IMR-90 (cell line): ENCODE data around the gene FMN1. TPM values are rescaled to one million over a fixed set of nuclear protein-coding genes. Genes with fewer than 3 reads are reported as not detected.

Experiments
- ATAC-seq: fragments of 200-7000 bp; cut with Tn5 transposase; 2 replicates; pipeline ENCODE4 v1.9.1; 2020; ENCODE audit warnings: low read depth, mild to moderate bottlenecking, moderate library complexity
- BruUV-seq: library from RNA; stranded (reverse); fragments of 400-500 nt; replicated peaks from 2 replicates; lab custom pipeline; 2021; lab: Mats Ljungman, UMichigan
- CTCF ChIA-PET: fragments of 300-600 bp; formaldehyde crosslinking; extraction: SDS; loops from one replicate; lab custom pipeline; 2021; ENCODE audit warnings: antibody characterized with exemption; lab: Yijun Ruan, JAX
- POLR2A ChIA-PET: fragments of 300-600 bp; sonication (Branson Sonifier 250); formaldehyde crosslinking; loops from one replicate; lab custom pipeline; 2022; ENCODE audit warnings: antibody characterized with exemption; ENCODE audit not compliant: unreplicated experiment; lab: Charles Lee
- DNase-seq: peaks from one replicate; pipeline ENCODE4 v3.0.0; 2013
- H2AFZ ChIP-seq: replicated peaks from 2 replicates; pipeline ENCODE3; 2013; ENCODE audit warnings: low read length, mild to moderate bottlenecking; ENCODE audit not compliant: poor library complexity
- H2AK5ac ChIP-seq: 2 replicates; pipeline ENCODE4 v1.6.1; 2013; ENCODE audit warnings: low read depth, low read length, inconsistent platforms
- H2AK9ac ChIP-seq: replicated peaks from 2 replicates; pipeline ENCODE3; 2013; ENCODE audit warnings: mild to moderate bottlenecking, low read depth, low read length, moderate library complexity; ENCODE audit not compliant: poor library complexity
- H2BK120ac ChIP-seq: 2 replicates; pipeline ENCODE4 v1.6.1; 2013; ENCODE audit warnings: low read depth, low read length, inconsistent platforms
- H2BK15ac ChIP-seq: 3 replicates; pipeline ENCODE4 v1.6.1; 2013; ENCODE audit warnings: low read depth, low read length, inconsistent platforms
- H2BK20ac ChIP-seq: 2 replicates; pipeline ENCODE4 v1.6.1; 2013; ENCODE audit warnings: low read depth, mild to moderate bottlenecking, inconsistent platforms, low read length, moderate library complexity
- H2BK5ac ChIP-seq: 2 replicates; pipeline ENCODE4 v1.6.1; 2013; ENCODE audit warnings: mild to moderate bottlenecking, low read depth, low read length, inconsistent platforms; ENCODE audit not compliant: poor library complexity, severe bottlenecking
- H3K14ac ChIP-seq: replicated peaks from 2 replicates; pipeline ENCODE4 v1.6.1; 2013; ENCODE audit warnings: low read depth, low read length, inconsistent platforms
- H3K18ac ChIP-seq: 2 replicates; pipeline ENCODE4 v1.6.1; 2013; ENCODE audit warnings: low read depth, low read length, control low read depth
- H3K23ac ChIP-seq: 2 replicates; pipeline ENCODE4 v1.6.1; 2013; ENCODE audit warnings: low read depth, low read length, inconsistent platforms
- H3K27ac ChIP-seq: 2 replicates; pipeline ENCODE4 v1.5.1; 2013; ENCODE audit warnings: mild to moderate bottlenecking, control low read depth, low read length; ENCODE audit not compliant: insufficient read depth
- H3K27me3 ChIP-seq: 2 replicates; pipeline ENCODE4 v1.6.1; 2013; ENCODE audit warnings: low read length; ENCODE audit not compliant: control insufficient read depth, insufficient read depth
- H3K36me3 ChIP-seq: 2 replicates; pipeline ENCODE4 v1.6.1; 2013; ENCODE audit warnings: low read length, mixed read lengths; ENCODE audit not compliant: control insufficient read depth, insufficient read depth
- H3K4ac ChIP-seq: 2 replicates; pipeline ENCODE4 v1.6.1; 2013; ENCODE audit warnings: low read depth, low read length, inconsistent platforms
- H3K4me1 ChIP-seq: 2 replicates; pipeline ENCODE4 v1.6.1; 2013; ENCODE audit warnings: low read length, mixed read lengths; ENCODE audit not compliant: control insufficient read depth, insufficient read depth
- H3K4me2 ChIP-seq: 2 replicates; pipeline ENCODE4 v1.6.1; 2013; ENCODE audit warnings: low read depth, mild to moderate bottlenecking, control low read depth, low read length, moderate library complexity
- H3K4me3 ChIP-seq: 2 replicates; pipeline ENCODE4 v1.5.1; 2013; ENCODE audit warnings: low read depth, mild to moderate bottlenecking, control low read depth, low read length, moderate library complexity; ENCODE audit not compliant: insufficient read depth
- H3K56ac ChIP-seq: 2 replicates; pipeline ENCODE4 v1.6.1; 2013; ENCODE audit warnings: low read length, inconsistent platforms; ENCODE audit not compliant: insufficient read depth; ENCODE audit errors: extremely low read depth
- H3K79me1 ChIP-seq, 2 experiments: 2 replicates each; pipeline ENCODE4 v1.6.1; 2013; ENCODE audit warnings: low read length in 2 of 2, inconsistent platforms in 1 of 2, low read depth in 1 of 2
- H3K9ac ChIP-seq: 2 replicates; pipeline ENCODE4 v1.6.1; 2013; ENCODE audit warnings: low read depth, low read length, control low read depth
- H3K9me1 ChIP-seq: 2 replicates; pipeline ENCODE4 v1.6.1; 2013; ENCODE audit warnings: low read length, inconsistent platforms; ENCODE audit not compliant: insufficient read depth
- H3K9me3 ChIP-seq: 2 replicates; pipeline ENCODE4 v1.6.1; 2013; ENCODE audit warnings: low read length; ENCODE audit not compliant: control insufficient read depth, insufficient read depth
- H4K20me1 ChIP-seq: 2 replicates; pipeline ENCODE4 v1.6.1; 2013; ENCODE audit warnings: low read length, inconsistent platforms; ENCODE audit not compliant: insufficient read depth
- H4K5ac ChIP-seq: 2 replicates; pipeline ENCODE4 v1.6.1; 2013; ENCODE audit warnings: mild to moderate bottlenecking, low read depth, low read length, control low read depth
- H4K8ac ChIP-seq, 2 experiments: 2 replicates each; pipeline ENCODE4 v1.6.1; 2013; ENCODE audit warnings: low read depth in 2 of 2, low read length in 2 of 2, control low read depth in 1 of 2, inconsistent platforms in 1 of 2
- H4K91ac ChIP-seq: 2 replicates; pipeline ENCODE4 v1.6.1; 2013; ENCODE audit warnings: low read depth, low read length, inconsistent platforms; ENCODE audit not compliant: insufficient read depth
- CEBPB ChIP-seq: IDR thresholded peaks from 2 replicates; pipeline ENCODE4 v1.6.1; 2012; ENCODE audit warnings: low read depth, low read length, improper control_type of control experiment
- NFE2L2 ChIP-seq: fragments of 150-350 bp; IDR thresholded peaks from 2 replicates; pipeline ENCODE4 v1.6.1; 2016; ENCODE audit warnings: low read depth, mild to moderate bottlenecking, low read length
- RAD21 ChIP-seq: IDR thresholded peaks from 2 replicates; pipeline ENCODE4 v1.6.1; 2012; ENCODE audit warnings: low read length, improper control_type of control experiment
- dilution Hi-C: fragments of 300-500 bp; cut with HindIII; formaldehyde crosslinking; loops from one replicate; pipeline ENCODE4 v1.14.3; 2018; ENCODE audit warnings: low sequenced_read_pairs; ENCODE audit not compliant: unreplicated experiment
- in situ Hi-C: fragments of 300-500 bp; cut with MboI; formaldehyde crosslinking; loops from 3 replicates; pipeline ENCODE4 v1.14.3; 2019; ENCODE audit warnings: low sequenced_read_pairs, inconsistent platforms, mixed read lengths
- intact Hi-C: fragments of 100-400 bp; cut with micrococcal nuclease; formaldehyde crosslinking; loops from 2 replicates; pipeline ENCODE4 v1.10.0; 2022
- polyA plus RNA-seq, 3 experiments: library from polyadenylated mRNA; depleted of rRNA; stranded (reverse); fragments of >200 nt; gene quantifications; 2 replicates each; pipeline ENCODE4 v1.2.3, GENCODE V29; 2012; ENCODE audit warnings: low replicate concordance in 1 of 3
- total RNA-seq: library from RNA; depleted of rRNA; stranded (reverse); fragments of >200 nt; gene quantifications from 2 replicates; pipeline ENCODE4 v1.2.3, GENCODE V29; 2012

The FMN1 gene
- total and polyA plus RNA-seq, 2 of the 4 experiments (the other 2 are of a cell fraction), result 7.3 to 17.6 TPM

DNA sequence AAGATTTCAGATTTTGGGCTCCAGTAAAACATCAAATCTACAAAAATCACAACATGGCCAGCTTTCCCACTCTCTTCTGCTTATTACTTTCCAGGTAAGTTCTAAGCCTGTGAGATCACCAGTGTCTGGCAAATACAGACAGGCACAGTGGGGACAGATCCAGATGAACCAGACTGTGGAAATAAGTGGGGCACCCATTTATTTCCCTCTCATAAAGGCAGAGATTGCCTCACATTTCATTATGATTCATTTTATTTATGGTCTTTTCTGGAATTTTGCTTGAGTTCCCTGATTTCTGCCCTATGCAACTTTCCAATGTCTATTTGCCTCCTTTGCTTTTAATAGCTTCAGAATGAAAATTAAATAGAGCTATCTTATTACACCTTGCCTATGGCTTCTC is 409.9 kb downstream of the FMN1 start:
- BruUV-seq, result no TSS peak
- Histone ChIP-seq H3K23ac (peak overlapping the region; percentile 16; the same call in 1 of the 2 replicates), H3K18ac (peak overlapping the region; percentile 24; the same call in 1 of the 2 replicates), H3K4me1 (peaks cover 15% of the 10 kb centered on the region), H4K8ac (peak overlapping the region in 1 of 2 experiments; percentile 54; a peak in 1 of 4 replicates), H2AFZ (no peak overlapping the region), H3K9me1 (peaks cover 9% of the 10 kb centered on the region; the same call in 1 of the 2 replicates), H2AK5ac (peak overlapping the region; percentile 80; the same call in 1 of the 2 replicates), H3K4me2 (no peak overlapping the region), H3K27ac (0 out of 2 replicates have a peak overlapping the region, but pooled peaks have one; percentile 38), H3K79me1 (peaks cover 24 to 68% of the 10 kb centered on the region in 2 experiments), H3K9me3 (no peaks in the 10 kb centered on the region), H4K20me1 (no peaks in the 10 kb centered on the region), H2AK9ac (no peak overlapping the region), H2BK20ac (peak overlapping the region; percentile 79; the same call in 1 of the 2 replicates), H3K36me3 (0 out of 2 replicates have a peak, but pooled peaks cover 2% of the 10 kb centered on the region), H2BK15ac (0 out of 3 replicates have a peak overlapping the region, but pooled peaks have one; percentile 33), H3K56ac (no peak overlapping the region), H3K4ac (peak overlapping the region; percentile 54; the same call in 1 of the 2 replicates), H4K5ac (no peak overlapping the region; the same call in 1 of the 2 replicates), H3K27me3 (no peaks in the 10 kb centered on the region), H3K14ac (no peak overlapping the region), H4K91ac (no peak overlapping the region), H2BK120ac (peak overlapping the region; percentile 51), H3K4me3 (no peak overlapping the region), H2BK5ac (peak overlapping the region; percentile 48), H3K9ac (no peak overlapping the region)
- DNase-seq (no peak), ATAC-seq (no peak)
- in situ Hi-C loops (no loop called here), intact Hi-C loops (no loop called here), dilution Hi-C loops (no loop called here)
- ChIA-PET CTCF (interaction anchor here (1.0 to 1.3 kb wide), 2 partner anchors 15 to 238 kb away, joined by 3 to 4 read pairs; no protein-coding TSS in a partner anchor), POLR2A (no interaction called here)
- peak; percentile 63 for TF ChIP-seq CEBPB
- no peak for TF ChIP-seq NFE2L2
- TF ChIP-seq RAD21, result no peak
